H1 (cell line): ENCODE results near the gene NMUR1. TPM values are rescaled to one million over a fixed set of nuclear protein-coding genes. Genes with fewer than 3 reads are reported as not detected.
"Not testable (repeated sequence)": the region's sequence is repeated elsewhere in the genome, so short reads cannot be mapped to it uniquely, and the experiment has no call there.

Experiments used
- CTCF ChIA-PET: fragments of 300-600 bp; sonication (Branson Sonifier 250); formaldehyde crosslinking; loops from one replicate; lab custom pipeline; 2021; ENCODE audit not compliant: partially characterized antibody; lab: Charles Lee
- POLR2A ChIA-PET: fragments of 300-600 bp; sonication (Branson Sonifier 250); formaldehyde crosslinking; loops from one replicate; lab custom pipeline; 2021; ENCODE audit warnings: inconsistent platforms; ENCODE audit not compliant: partially characterized antibody; lab: Charles Lee
- DNase-seq, 2 experiments: peaks; one replicate each; pipeline versions ENCODE4 v3.0.0 to v3.0.0-alpha.2; 2010 to 2022; ENCODE audit warnings: low spot score in 2 of 2, low read depth in 1 of 2, mixed read lengths in 1 of 2
- FAIRE-seq: peaks from 2 replicates; lab custom pipeline; 2011; peaks lifted over from hg19 to GRCh38; lab: Jason Lieb, UNC
- H2AFZ ChIP-seq: 2 replicates; pipeline ENCODE4 v1.8.1; 2012; ENCODE audit warnings: low read length, inconsistent platforms
- H2AK5ac ChIP-seq: 2 replicates; pipeline ENCODE4 v1.6.1; 2013; ENCODE audit warnings: low read depth, low read length
- H2BK120ac ChIP-seq: replicated peaks from 2 replicates; pipeline ENCODE3; 2013; ENCODE audit warnings: low read depth, low read length, inconsistent platforms
- H2BK12ac ChIP-seq: 2 replicates; pipeline ENCODE4 v1.6.1; 2013; ENCODE audit warnings: low read depth, low read length
- H2BK15ac ChIP-seq: 2 replicates; pipeline ENCODE4 v1.6.1; 2013; ENCODE audit warnings: low read length
- H2BK20ac ChIP-seq: 2 replicates; pipeline ENCODE4 v1.6.1; 2013; ENCODE audit warnings: low read length
- H2BK5ac ChIP-seq: 2 replicates; pipeline ENCODE4 v1.6.1; 2013; ENCODE audit warnings: low read depth, low read length
- H3K14ac ChIP-seq: 2 replicates; pipeline ENCODE4 v1.6.1; 2013; ENCODE audit warnings: inconsistent platforms; ENCODE audit not compliant: insufficient read length
- H3K18ac ChIP-seq: 2 replicates; pipeline ENCODE4 v1.6.1; 2013; ENCODE audit warnings: low read length; ENCODE audit errors: extremely low read depth
- H3K23ac ChIP-seq: 2 replicates; pipeline ENCODE4 v1.6.1; 2013; ENCODE audit warnings: inconsistent platforms; ENCODE audit not compliant: insufficient read length
- H3K23me2 ChIP-seq: 2 replicates; pipeline ENCODE4 v1.6.1; 2013; ENCODE audit warnings: low read depth, low read length
- H3K27ac ChIP-seq: 2 replicates; pipeline ENCODE4 v1.6.1; 2011; ENCODE audit warnings: low read depth, low read length, inconsistent platforms
- H3K27me3 ChIP-seq, 4 experiments: replicated peaks in 1 of 4; 1 replicate in 1 of 4; 2 replicates in 3 of 4; pipeline versions ENCODE4 v1.6.1 to v1.8.1; 2011 to 2013; ENCODE audit warnings: low read length in 3 of 4, mild to moderate bottlenecking in 3 of 4, inconsistent platforms in 2 of 4, mixed read lengths in 2 of 4, moderate library complexity in 1 of 4; ENCODE audit not compliant: control insufficient read depth in 3 of 4, insufficient read depth in 3 of 4; ENCODE audit errors: extremely low read depth in 1 of 4
- H3K36me3 ChIP-seq, 4 experiments: 2 replicates each; pipeline versions ENCODE4 v1.6.1 to v1.8.1; 2011 to 2013; ENCODE audit warnings: mild to moderate bottlenecking in 4 of 4, low read length in 3 of 4, moderate library complexity in 2 of 4, control low read depth in 1 of 4, inconsistent platforms in 1 of 4; ENCODE audit not compliant: insufficient read depth in 4 of 4, control insufficient read depth in 2 of 4
- H3K4ac ChIP-seq: replicated peaks from 2 replicates; pipeline ENCODE3; 2013; ENCODE audit warnings: low read length, low read depth, mixed read lengths, inconsistent platforms; ENCODE audit not compliant: insufficient read length
- H3K4me1 ChIP-seq, 4 experiments: replicated peaks in 1 of 4; 1 replicate in 1 of 4; 2 replicates in 3 of 4; pipeline versions ENCODE4 v1.6.1 to v1.8.1; 2011 to 2013; ENCODE audit warnings: low read length in 3 of 4, inconsistent platforms in 2 of 4, mixed read lengths in 1 of 4; ENCODE audit not compliant: insufficient read depth in 4 of 4, control insufficient read depth in 3 of 4
- H3K4me2 ChIP-seq, 2 experiments: 2 replicates each; pipeline versions ENCODE4 v1.6.1 to v1.8.1; 2011 to 2013; ENCODE audit warnings: low read depth in 2 of 2, low read length in 2 of 2, control low read depth in 1 of 2, inconsistent platforms in 1 of 2, mild to moderate bottlenecking in 1 of 2; ENCODE audit not compliant: insufficient read depth in 1 of 2
- H3K4me3 ChIP-seq, 4 experiments: fragments of 200-600, 300-600 bp in 1 of 4; sonication (generic), shearing (Covaris generic), sonication (Bioruptor Twin) in 1 of 4; 2 replicates each; pipeline versions ENCODE4 v1.5.1 to v1.8.1; 2011 to 2016; ENCODE audit warnings: low read length in 4 of 4, low read depth in 3 of 4, control low read depth in 2 of 4, inconsistent platforms in 2 of 4, mild to moderate bottlenecking in 2 of 4, mixed read lengths in 1 of 4, moderate library complexity in 1 of 4; ENCODE audit not compliant: insufficient read depth in 2 of 4; ENCODE audit errors: extremely low read depth in 1 of 4
- H3K56ac ChIP-seq: replicated peaks from 2 replicates; pipeline ENCODE3; 2013; ENCODE audit warnings: low read depth, mild to moderate bottlenecking, mixed read lengths, low read length, inconsistent platforms; ENCODE audit not compliant: insufficient read length
- H3K79me1 ChIP-seq: 2 replicates; pipeline ENCODE4 v1.6.1; 2013; ENCODE audit warnings: low read depth, low read length, control low read depth
- H3K79me2 ChIP-seq, 2 experiments: 2 replicates each; pipeline versions ENCODE4 v1.6.1 to v1.8.1; 2012 to 2013; ENCODE audit warnings: low read length in 2 of 2, mild to moderate bottlenecking in 2 of 2, inconsistent platforms in 1 of 2; ENCODE audit not compliant: insufficient read depth in 2 of 2, control insufficient read depth in 1 of 2
- H3K9ac ChIP-seq, 4 experiments: replicated peaks in 1 of 4; 1 replicate in 1 of 4; 2 replicates in 3 of 4; pipeline versions ENCODE4 v1.6.1 to v1.8.1; 2011 to 2013; ENCODE audit warnings: low read depth in 3 of 4, low read length in 3 of 4, control low read depth in 2 of 4, mild to moderate bottlenecking in 2 of 4, moderate library complexity in 2 of 4, inconsistent platforms in 1 of 4; ENCODE audit errors: extremely low read depth in 1 of 4
- H3K9me3 ChIP-seq, 2 experiments: 2 replicates each; pipeline versions ENCODE4 v1.6.1 to v1.8.1; 2012 to 2013; ENCODE audit warnings: mild to moderate bottlenecking in 2 of 2, moderate library complexity in 2 of 2, control low read depth in 1 of 2, inconsistent platforms in 1 of 2, low read depth in 1 of 2, low read length in 1 of 2, mixed read lengths in 1 of 2; ENCODE audit not compliant: insufficient read depth in 2 of 2
- H4K20me1 ChIP-seq, 2 experiments: replicated peaks in 1 of 2; 2 replicates each; pipeline versions ENCODE3 to v1.8.1; 2011 to 2013; ENCODE audit warnings: inconsistent platforms in 2 of 2, low read length in 2 of 2, mild to moderate bottlenecking in 1 of 2; ENCODE audit not compliant: insufficient read depth in 2 of 2, control insufficient read depth in 1 of 2
- H4K5ac ChIP-seq: 2 replicates; pipeline ENCODE4 v1.6.1; 2013; ENCODE audit warnings: low read length, low read depth, mixed read lengths, inconsistent platforms; ENCODE audit not compliant: insufficient read length
- H4K8ac ChIP-seq: 2 replicates; pipeline ENCODE4 v1.8.0; 2013; ENCODE audit warnings: mild to moderate bottlenecking, moderate library complexity, low read length, inconsistent platforms; ENCODE audit not compliant: insufficient read depth; ENCODE audit errors: extremely low read depth
- H4K91ac ChIP-seq: replicated peaks from 2 replicates; pipeline ENCODE3; 2013; ENCODE audit warnings: low read length, mixed read lengths, inconsistent platforms; ENCODE audit not compliant: insufficient read length
- POLR2AphosphoS5 ChIP-seq: IDR thresholded peaks from 2 replicates; pipeline ENCODE4 v1.6.1; 2011; ENCODE audit warnings: low read depth, low read length
- RBBP5 ChIP-seq: IDR thresholded peaks from 2 replicates; pipeline ENCODE4 v1.7.1; 2012; ENCODE audit warnings: low read depth, mild to moderate bottlenecking, inconsistent platforms, low read length, moderate library complexity, borderline replicate concordance
- WGBS, 2 experiments: shearing (Covaris generic) in 1 of 2; methylation state at CpG; one replicate each; pipeline versions ENCODE4 v1.1.6 to v1.1.7; 2013 to 2015; ENCODE audit warnings: low lambda C conversion rate in 2 of 2, mixed read lengths in 2 of 2, inconsistent platforms in 1 of 2, low coverage in 1 of 2, missing lambda C conversion rate in 1 of 2; ENCODE audit not compliant: insufficient replicate concordance in 2 of 2, insufficient coverage in 1 of 2, insufficient read length in 1 of 2; ENCODE audit errors: extremely low coverage in 1 of 2, missing lambda C conversion rate in 1 of 2; 5-methylcytosine and 5-hydroxymethylcytosine counted together
- polyA plus RNA-seq, 7 experiments: library from polyadenylated mRNA; depleted of rRNA in 3 of 7; stranded (reverse) in 5 of 7; unstranded in 2 of 7; fragments of >200 nt in 5 of 7; fragments of 200-250 nt in 2 of 7; gene quantifications; 1 replicate in 5 of 7; 2 replicates in 1 of 7; 4 replicates in 1 of 7; pipeline versions ENCODE4 v1.2.1 to v1.2.3, GENCODE V29; 2011 to 2013; ENCODE audit warnings: missing spikeins in 2 of 7, mixed read lengths in 2 of 7
- total RNA-seq: library from RNA; stranded (reverse); fragmentation: NEBNext Ultra II Directional; extraction: Animal tissue kit (Norgen Biotek cat#: 25700); gene quantifications from 2 replicates; pipeline ENCODE4 v1.2.1, GENCODE V29; 2021

The NMUR1 gene
- total and polyA plus RNA-seq, 2 of the 8 experiments (the other 6 are each of a cell fraction or from before 2014, with no cell fraction given): 0.56 to 1.5 TPM

DNA sequence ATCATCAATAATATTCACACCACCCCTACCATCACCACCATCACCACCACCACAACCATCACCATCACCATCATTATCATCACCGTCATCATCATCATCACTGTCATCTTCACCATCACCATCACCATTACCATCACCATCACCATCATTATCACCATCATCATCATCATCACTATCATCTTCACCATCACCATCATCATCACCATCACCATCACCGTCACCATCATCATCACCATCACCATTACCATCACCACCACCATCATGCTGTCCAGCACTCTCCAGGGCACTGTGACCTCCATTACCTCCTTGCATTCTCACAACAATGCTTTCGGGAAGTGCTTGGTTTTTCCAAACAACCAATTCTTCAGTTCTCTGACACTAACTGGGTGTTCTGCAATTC lies 49.3 kb upstream of the NMUR1 start (continued):
- TF ChIP-seq RBBP5 (no peak), POLR2AphosphoS5 (no peak)
- TF ChIP-seq, all 59 proteins: peak for 0

DNA sequence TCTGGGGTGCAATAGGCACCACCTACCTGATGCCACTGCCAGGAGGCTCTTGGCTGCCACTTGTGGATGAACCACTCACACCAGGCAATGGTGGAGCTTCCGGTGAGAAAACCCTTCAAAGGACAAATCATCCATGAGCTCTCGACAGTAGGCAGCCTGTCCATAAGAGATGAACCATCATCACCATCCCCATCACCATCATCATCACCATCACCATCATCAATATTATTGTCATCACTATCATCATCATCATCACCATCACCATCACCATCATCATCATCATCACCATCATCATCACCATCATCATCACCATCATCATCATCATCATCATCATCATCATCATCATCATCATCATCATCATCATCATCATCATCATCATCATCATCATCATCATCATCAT lies 48.4 kb upstream of the NMUR1 start:
- POLR2A ChIA-PET: interaction anchor here (1.5 kb wide), 1 partner anchor 11 kb away, joined by 6 read pairs; no protein-coding TSS in a partner anchor
- H2BK120ac ChIP-seq, DNase-seq, FAIRE-seq, H4K20me1 ChIP-seq, H3K4me2 ChIP-seq, H3K27me3 ChIP-seq, H3K27ac ChIP-seq, H3K9me3 ChIP-seq, H3K9ac ChIP-seq, H2AFZ ChIP-seq, H3K4ac ChIP-seq, H3K4me3 ChIP-seq, H3K14ac ChIP-seq, H3K79me1 ChIP-seq, H3K23me2 ChIP-seq, H3K56ac ChIP-seq, H3K18ac ChIP-seq, H3K23ac ChIP-seq, H3K36me3 ChIP-seq, H4K8ac ChIP-seq, H3K79me2 ChIP-seq: not testable (repeated sequence)
- Histone ChIP-seq H2BK12ac (peak overlapping the region; percentile 77; the same call in 1 of the 2 replicates), H4K5ac (peak overlapping the region; percentile 57), H4K91ac (peak overlapping the region; percentile 15), H2BK5ac (peak overlapping the region; percentile 20; the same call in 1 of the 2 replicates), H3K4me1 (peaks cover 3 to 33% (median 18%) of the 10 kb centered on the region in 4 experiments), H2AK5ac (peak overlapping the region; percentile 76), H2BK20ac (0 out of 2 replicates have a peak overlapping the region, but pooled peaks have one; percentile 62), H2BK15ac (peak overlapping the region; percentile 55; the same call in 1 of the 2 replicates)
- CTCF ChIA-PET: interaction anchor here (0.7 to 1.8 kb wide), 7 partner anchors 11 to 136 kb away, joined by 3 to 19 read pairs (median 3); no protein-coding TSS in a partner anchor
- WGBS, 2 experiments: 100% methylated on average over 2 of the region's 2 CpGs; no CpG with 5 or more reads in 1 of the 2 experiments
